Endothelial cell of umbilical vein (primary cell): Measurements from ENCODE around the gene F5. TPM values are rescaled to one million over a fixed set of nuclear protein-coding genes. Genes with fewer than 3 reads are reported as not detected.

Experiments
- BruUV-seq: library from RNA; stranded (reverse); fragments of 400-500 nt; replicated peaks from 2 replicates; lab custom pipeline; 2021; lab: Mats Ljungman, UMichigan
- CTCF ChIA-PET: fragments of 300-600, 350-600 bp; sonication (Branson Sonifier 250); formaldehyde crosslinking; loops from one replicate; lab custom pipeline; 2021; ENCODE audit warnings: antibody characterized with exemption, inconsistent platforms; lab: Charles Lee
- POLR2A ChIA-PET: fragments of 300-600, 350-600 bp; sonication (Branson Sonifier 250); formaldehyde crosslinking; loops from one replicate; lab custom pipeline; 2021; ENCODE audit warnings: antibody characterized with exemption, inconsistent platforms; lab: Charles Lee
- DNase-seq: peaks from one replicate; pipeline ENCODE4 v3.0.0-alpha.2; 2011; ENCODE audit warnings: low read depth, low spot score
- FAIRE-seq: peaks from 2 replicates; lab custom pipeline; 2011; peaks lifted over from hg19 to GRCh38; lab: Jason Lieb, UNC
- H2AFZ ChIP-seq: 2 replicates; pipeline ENCODE4 v1.6.0; 2012; ENCODE audit warnings: low read depth, low read length, control low read depth, inconsistent platforms
- H3K27ac ChIP-seq: 2 replicates; pipeline ENCODE4 v1.5.1; 2011; ENCODE audit warnings: low read depth, mild to moderate bottlenecking, control low read depth, low read length, moderate library complexity; ENCODE audit not compliant: insufficient read depth
- H3K27me3 ChIP-seq, 2 experiments: 2 replicates each; pipeline versions ENCODE4 v1.6.0 to v1.6.1; 2011; ENCODE audit warnings: low read length in 2 of 2, mixed read lengths in 1 of 2; ENCODE audit not compliant: control insufficient read depth in 2 of 2, insufficient read depth in 2 of 2
- H3K36me3 ChIP-seq, 2 experiments: 2 replicates in 1 of 2; 3 replicates in 1 of 2; pipeline ENCODE4 v1.5.1; 2011; ENCODE audit warnings: low read length in 2 of 2, mild to moderate bottlenecking in 1 of 2, moderate library complexity in 1 of 2; ENCODE audit not compliant: control insufficient read depth in 2 of 2, insufficient read depth in 2 of 2; ENCODE audit errors: extremely low read depth in 1 of 2
- H3K4me1 ChIP-seq: 3 replicates; pipeline ENCODE4 v1.5.1; 2011; ENCODE audit warnings: mild to moderate bottlenecking, low read length; ENCODE audit not compliant: control insufficient read depth, insufficient read depth; ENCODE audit errors: extremely low read depth
- H3K4me2 ChIP-seq: 2 replicates; pipeline ENCODE4 v1.6.1; 2011; ENCODE audit warnings: low read length, control low read depth, mixed read lengths; ENCODE audit not compliant: insufficient read depth
- H3K4me3 ChIP-seq, 3 experiments: fragments of 200-600 bp in 1 of 3; sonication (generic), shearing (Covaris generic) in 1 of 3; replicated peaks in 1 of 3; 2 replicates each; pipeline ENCODE4 v1.5.1; 2011 to 2016; ENCODE audit warnings: control low read depth in 3 of 3, low read length in 3 of 3, mild to moderate bottlenecking in 2 of 3, inconsistent platforms in 1 of 3, low read depth in 1 of 3, moderate library complexity in 1 of 3; ENCODE audit not compliant: insufficient read depth in 1 of 3
- H3K79me2 ChIP-seq: 2 replicates; pipeline ENCODE4 v1.6.0; 2012; ENCODE audit warnings: low read length, inconsistent platforms; ENCODE audit not compliant: control insufficient read depth, insufficient read depth
- H3K9ac ChIP-seq: replicated peaks from 2 replicates; pipeline ENCODE3; 2011; ENCODE audit warnings: low read length, control low read depth; ENCODE audit not compliant: insufficient read depth; ENCODE audit errors: extremely low read depth
- H3K9me1 ChIP-seq: replicated peaks from 3 replicates; pipeline ENCODE4 v1.6.0; 2011; ENCODE audit warnings: mild to moderate bottlenecking, low read length; ENCODE audit not compliant: control insufficient read depth, insufficient read depth; ENCODE audit errors: extremely low read depth
- H3K9me3 ChIP-seq: replicated peaks from 2 replicates; pipeline ENCODE4 v1.5.1; 2012; ENCODE audit warnings: low read length, inconsistent platforms; ENCODE audit not compliant: control insufficient read depth, insufficient read depth
- H4K20me1 ChIP-seq: replicated peaks from 2 replicates; pipeline ENCODE3; 2011; ENCODE audit warnings: mild to moderate bottlenecking, low read length; ENCODE audit not compliant: control insufficient read depth, insufficient read depth; ENCODE audit errors: extremely low read depth
- CTCF ChIP-seq, 2 donors: IDR thresholded peaks; 1 replicate in 1 of 2; 2 replicates in 1 of 2; pipeline ENCODE4 v1.5.1; 2011; ENCODE audit warnings: low read length in 2 of 2, mild to moderate bottlenecking in 2 of 2, moderate library complexity in 2 of 2, control low read depth in 1 of 2, inconsistent platforms in 1 of 2, low read depth in 1 of 2; ENCODE audit not compliant: insufficient read depth in 1 of 2; ENCODE audit errors: extremely low read depth in 1 of 2
- EZH2 ChIP-seq: IDR thresholded peaks from 2 replicates; pipeline ENCODE4 v1.6.1; 2012; ENCODE audit warnings: borderline replicate concordance, low read depth, mild to moderate bottlenecking, moderate library complexity, low read length, inconsistent platforms; ENCODE audit not compliant: severe bottlenecking
- FOS ChIP-seq: IDR thresholded peaks from 2 replicates; pipeline ENCODE4 v1.6.1; 2011; ENCODE audit warnings: mild to moderate bottlenecking, low read length, moderate library complexity, borderline replicate concordance; ENCODE audit not compliant: insufficient read depth
- GATA2 ChIP-seq: IDR thresholded peaks from 2 replicates; pipeline ENCODE4 v1.7.0; 2011; ENCODE audit warnings: low read depth, mild to moderate bottlenecking, moderate library complexity, mixed read lengths, low read length; ENCODE audit not compliant: insufficient read length, insufficient read depth
- JUN ChIP-seq: IDR thresholded peaks from 2 replicates; pipeline ENCODE4 v1.6.1; 2011; ENCODE audit warnings: borderline replicate concordance, low read depth; ENCODE audit not compliant: insufficient read length, insufficient read depth
- MAX ChIP-seq: IDR thresholded peaks from 2 replicates; pipeline ENCODE4 v1.6.1; 2011; ENCODE audit not compliant: insufficient read depth, insufficient read length
- MYC ChIP-seq: IDR thresholded peaks from one replicate; pipeline ENCODE4 v1.6.1; 2011; ENCODE audit warnings: mild to moderate bottlenecking, low read depth, low read length
- POLR2A ChIP-seq: IDR thresholded peaks from 2 replicates; pipeline ENCODE4 v1.6.1; 2012; ENCODE audit warnings: low read depth, mild to moderate bottlenecking, control low read depth, low read length
- POLR2AphosphoS5 ChIP-seq: IDR thresholded peaks from 2 replicates; pipeline ENCODE4 v1.6.1; 2012; ENCODE audit warnings: low read depth, mild to moderate bottlenecking, control low read depth, low read length, moderate library complexity; ENCODE audit not compliant: insufficient read depth
- dilution Hi-C: fragments of 300-500 bp; cut with MboI; formaldehyde crosslinking; loops from one replicate; pipeline ENCODE4 v1.15.0; 2019; ENCODE audit warnings: low sequenced_read_pairs; ENCODE audit not compliant: extremely low pct_ligation_motif_present
- intact Hi-C: fragments of 100-400 bp; cut with micrococcal nuclease; formaldehyde crosslinking; loops from one replicate; pipeline ENCODE4 v1.10.0; 2022
- polyA plus RNA-seq, 4 experiments: library from polyadenylated mRNA; depleted of rRNA in 3 of 4; stranded (reverse) in 3 of 4; unstranded in 1 of 4; fragments of >200 nt; gene quantifications; 2 replicates each; pipeline versions ENCODE4 v1.2.1 to v1.2.3, GENCODE V29; 2011 to 2012; ENCODE audit warnings: missing spikeins in 1 of 4
- total RNA-seq: library from RNA; stranded (reverse); gene quantifications from 2 replicates; pipeline ENCODE4 v1.2.3, GENCODE V29; 2021

Gene F5
- total and polyA plus RNA-seq, 2 donors (not counting 3 experiments of a cell fraction or from before 2014, with no cell fraction given): not detected

- Histone ChIP-seq H3K79me2 (no peaks in the 10 kb centered on the region), H3K9me3 (no peaks in the 10 kb centered on the region), H3K27ac (no peak overlapping the region), H3K4me3 (no peak overlapping the region), H3K9ac (no peak overlapping the region), H3K27me3 (no peaks in the 10 kb centered on the region), H2AFZ (no peak overlapping the region), H4K20me1 (no peaks in the 10 kb centered on the region), H3K4me1 (no peaks in the 10 kb centered on the region), H3K9me1 (no peaks in the 10 kb centered on the region), H3K36me3 (no peaks in the 10 kb centered on the region), H3K4me2 (no peak overlapping the region)
- dilution Hi-C loops: no loop called here
- no TSS peak for BruUV-seq
- FAIRE-seq (no peak), DNase-seq (no peak)
- ChIA-PET POLR2A (no interaction called here), CTCF (interaction anchor here (0.8 kb wide), 1 partner anchor 292 kb away, joined by 3 read pairs; no protein-coding TSS in a partner anchor)
- intact Hi-C loops: no loop called here
- TF ChIP-seq GATA2: no peak
- TF ChIP-seq CTCF (IDR thresholded peaks at IDR 0.05; ENCODE audit: extremely low read depth in 1 of 2, insufficient read depth in 1 of 2, low read depth in 1 of 2, low read length in 2 of 2): no peak
- TF ChIP-seq POLR2A: no peak
- TF ChIP-seq JUN: no peak
- TF ChIP-seq MAX: no peak
- no peak for TF ChIP-seq POLR2AphosphoS5
- no peak for TF ChIP-seq FOS
- no peak for TF ChIP-seq MYC
- TF ChIP-seq EZH2: no peak
Measured at GRCh38 chr1:169517558-169518186, 68.6 kb downstream of the F5 start.
